Stomach (tissue), 9 donors: ENCODE results near the gene PODXL2. TPM values are rescaled to one million over a fixed set of nuclear protein-coding genes. Genes with fewer than 3 reads are reported as not detected.

Experiments
- DNase-seq, 2 donors: peaks; one replicate each; pipeline versions ENCODE4 v3.0.0 to v3.0.0-alpha.2; 2013 to 2019
- H3K27ac ChIP-seq, 5 donors: fragments of 200-600 bp in 4 of 5; sonication (generic) in 4 of 5; one replicate each; pipeline ENCODE4 v1.5.1; 2013 to 2019; ENCODE audit warnings: mild to moderate bottlenecking in 1 of 5, moderate library complexity in 1 of 5
- H3K27me3 ChIP-seq, 3 donors: fragments of 200-600 bp; sonication (generic); one replicate each; pipeline ENCODE4 v1.5.1; 2017 to 2019; ENCODE audit warnings: mixed run types in 1 of 3
- H3K36me3 ChIP-seq, 4 donors: fragments of 200-600 bp; sonication (generic); 1 replicate in 3 of 4; 2 replicates in 1 of 4; pipeline ENCODE4 v1.5.1; 2016 to 2019
- H3K4me1 ChIP-seq, 4 donors: fragments of 200-600 bp; sonication (generic); one replicate each; pipeline ENCODE4 v1.5.1; 2016 to 2019
- H3K4me3 ChIP-seq, 4 donors: fragments of 200-600 bp; sonication (generic) in 3 of 4; one replicate each; pipeline ENCODE4 v1.5.1; 2016 to 2019; ENCODE audit warnings: mild to moderate bottlenecking in 1 of 4
- H3K9me3 ChIP-seq, 4 donors: fragments of 200-600 bp; sonication (generic); one replicate each; pipeline ENCODE4 v1.5.1; 2016 to 2019
- EP300 ChIP-seq: sonication (generic); formaldehyde crosslinking; IDR thresholded peaks from one replicate; pipeline ENCODE4 v1.6.1; 2017; ENCODE audit warnings: antibody characterized with exemption
- POLR2A ChIP-seq, 4 donors: fragments of 450-650 bp; IDR thresholded peaks; one replicate each; pipeline ENCODE4 v1.6.1; 2016; ENCODE audit warnings: antibody characterized with exemption in 4 of 4, control low read depth in 2 of 4, mild to moderate bottlenecking in 1 of 4, moderate library complexity in 1 of 4
- POLR2AphosphoS5 ChIP-seq, 3 donors: sonication (generic); formaldehyde crosslinking; IDR thresholded peaks; one replicate each; pipeline ENCODE4 v1.6.1; 2016; ENCODE audit warnings: antibody characterized with exemption in 3 of 3
- WGBS, 5 donors: extraction: QIAGEN DNeasy Blood & Tissue Kit in 3 of 5; methylation state at CpG; one replicate each; pipeline versions ENCODE4 v1.1.5 to v1.1.7; 2013 to 2018; 5-methylcytosine and 5-hydroxymethylcytosine counted together
- intact Hi-C: fragments of 100-400 bp; cut with DNase I; formaldehyde crosslinking; loops from one replicate; pipeline ENCODE4 v1.15.1; 2023; ENCODE audit warnings: low total_unique reads
- polyA plus RNA-seq, 3 donors: library from polyadenylated mRNA; stranded (reverse); fragments of 200-250 nt; gene quantifications; one replicate each; pipeline ENCODE4 v1.2.3, GENCODE V29; 2013
- total RNA-seq, 5 donors: library from RNA; depleted of rRNA; stranded (reverse); fragments of >200 nt; gene quantifications; one replicate each; pipeline versions ENCODE4 v1.1.0 to v1.2.3, GENCODE V29; 2014 to 2016
- TF ChIP-seq, protein P1 (sequence below), 7 experiments: fragments of 450-650 bp in 4 of 7; fragments of 200-600 bp in 3 of 7; sonication (generic) in 3 of 7; IDR thresholded peaks; one replicate each; pipeline ENCODE4 v1.5.1; 2016 to 2019; ENCODE audit warnings: antibody characterized with exemption in 7 of 7, control low read depth in 2 of 7, mild to moderate bottlenecking in 1 of 7
- donor health status: healthy with polysubstance abuse.
- donor health status: Bipolar disorder and iron deficiency.
- donor health status: healthy.

Gene PODXL2
- total and polyA plus RNA-seq, 8 donors, result 5.3 to 50.9 (median 12.1) TPM

DNA sequence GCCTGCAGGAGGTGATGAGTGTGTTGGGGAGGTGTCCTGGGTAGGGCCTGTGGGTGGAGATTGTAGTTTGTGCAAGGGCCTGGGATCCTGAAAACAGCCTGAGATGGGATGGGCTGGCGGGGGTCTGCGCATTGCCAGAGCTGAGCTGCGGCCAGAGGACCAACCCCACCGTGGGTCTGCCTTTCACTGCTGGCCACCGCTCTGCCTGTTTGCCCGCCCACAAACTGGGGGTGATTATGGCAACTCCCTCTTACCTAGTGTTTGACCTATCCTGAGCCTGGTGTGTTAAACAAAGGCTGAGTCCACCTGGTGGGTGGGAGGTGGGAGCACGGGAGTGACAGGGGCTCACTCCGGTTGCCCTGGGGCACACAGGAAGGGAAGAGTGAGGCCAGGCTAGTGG lies 53.6 kb downstream of the PODXL2 start:
- Histone ChIP-seq H3K4me3 (no peak overlapping the region), H3K4me1 (peaks cover 0 to 10% (median 0%) of the 10 kb centered on the region in 4 donors), H3K27ac (no peak overlapping the region), H3K27me3 (no peaks in the 10 kb centered on the region), H3K36me3 (peaks cover 5 to 31% (median 31%) of the 10 kb centered on the region in 4 donors), H3K9me3 (no peaks in the 10 kb centered on the region)
- DNase-seq, result peak; percentile 2 to 20
- WGBS, 5 donors, result 66 to 79% (median 71%) methylated on average over 5 to 8 of the region's 8 CpGs
- intact Hi-C loops, result no loop called here
- TF ChIP-seq EP300, result no peak
- TF ChIP-seq, protein P1, sequence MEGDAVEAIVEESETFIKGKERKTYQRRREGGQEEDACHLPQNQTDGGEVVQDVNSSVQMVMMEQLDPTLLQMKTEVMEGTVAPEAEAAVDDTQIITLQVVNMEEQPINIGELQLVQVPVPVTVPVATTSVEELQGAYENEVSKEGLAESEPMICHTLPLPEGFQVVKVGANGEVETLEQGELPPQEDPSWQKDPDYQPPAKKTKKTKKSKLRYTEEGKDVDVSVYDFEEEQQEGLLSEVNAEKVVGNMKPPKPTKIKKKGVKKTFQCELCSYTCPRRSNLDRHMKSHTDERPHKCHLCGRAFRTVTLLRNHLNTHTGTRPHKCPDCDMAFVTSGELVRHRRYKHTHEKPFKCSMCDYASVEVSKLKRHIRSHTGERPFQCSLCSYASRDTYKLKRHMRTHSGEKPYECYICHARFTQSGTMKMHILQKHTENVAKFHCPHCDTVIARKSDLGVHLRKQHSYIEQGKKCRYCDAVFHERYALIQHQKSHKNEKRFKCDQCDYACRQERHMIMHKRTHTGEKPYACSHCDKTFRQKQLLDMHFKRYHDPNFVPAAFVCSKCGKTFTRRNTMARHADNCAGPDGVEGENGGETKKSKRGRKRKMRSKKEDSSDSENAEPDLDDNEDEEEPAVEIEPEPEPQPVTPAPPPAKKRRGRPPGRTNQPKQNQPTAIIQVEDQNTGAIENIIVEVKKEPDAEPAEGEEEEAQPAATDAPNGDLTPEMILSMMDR (IDR thresholded peaks at IDR 0.05), result no peak
- TF ChIP-seq POLR2AphosphoS5 (IDR thresholded peaks at IDR 0.05), result no peak
- no peak for TF ChIP-seq POLR2A (IDR thresholded peaks at IDR 0.05)

GRCh38 chr3:127684871-127685707 lies 56.1 kb downstream of the PODXL2 start:
- Histone ChIP-seq H3K27ac (no peak overlapping the region), H3K4me1 (peaks cover 0 to 32% (median 11%) of the 10 kb centered on the region in 4 donors), H3K36me3 (peaks cover 0 to 6% (median 5%) of the 10 kb centered on the region in 4 donors), H3K9me3 (no peaks in the 10 kb centered on the region), H3K27me3 (no peaks in the 10 kb centered on the region), H3K4me3 (no peak overlapping the region)
- TF ChIP-seq POLR2A (IDR thresholded peaks at IDR 0.05), result no peak
- TF ChIP-seq POLR2AphosphoS5 (IDR thresholded peaks at IDR 0.05), result no peak
- WGBS, 5 donors, result 73 to 79% (median 76%) methylated on average over 18 to 22 of the region's 22 CpGs
- no peak for DNase-seq
- intact Hi-C loops, result no loop called here

- no peaks in the 10 kb centered on the region for H3K36me3 ChIP-seq
- H3K9me3 ChIP-seq, result no peaks in the 10 kb centered on the region
- intact Hi-C loops, result no loop called here
- no peaks in the 10 kb centered on the region for H3K27me3 ChIP-seq
- TF ChIP-seq, protein P1 (IDR thresholded peaks at IDR 0.05), result no peak
- no peak for TF ChIP-seq POLR2AphosphoS5 (IDR thresholded peaks at IDR 0.05)
- TF ChIP-seq EP300, result no peak
- no peak for TF ChIP-seq POLR2A (IDR thresholded peaks at IDR 0.05)
- H3K4me1 ChIP-seq, result peaks cover 0 to 40% (median 15%) of the 10 kb centered on the region in 4 donors
- WGBS, 5 donors, result 73 to 81% (median 78%) methylated on average over 4 of the region's 4 CpGs
- no peak overlapping the region for H3K27ac ChIP-seq
- no peak for DNase-seq
- H3K4me3 ChIP-seq, result no peak overlapping the region
These were observed 56.9 kb downstream of the PODXL2 start for GRCh38 chr3:127685708-127686511.

- TF ChIP-seq POLR2A (IDR thresholded peaks at IDR 0.05) (no peak), EP300 (no peak), POLR2AphosphoS5 (IDR thresholded peaks at IDR 0.05) (no peak)
- TF ChIP-seq, protein P1 (IDR thresholded peaks at IDR 0.05), result no peak
These were observed 57.5 kb downstream of the PODXL2 start for GRCh38 chr3:127686512-127686894.

More at GRCh38 chr3:127686512-127686894, 57.5 kb downstream of the PODXL2 start:
- intact Hi-C loops, result no loop called here
- H3K27ac ChIP-seq, result no peak overlapping the region
- H3K4me1 ChIP-seq, result peaks cover 0 to 42% (median 15%) of the 10 kb centered on the region in 4 donors
- H3K4me3 ChIP-seq, result no peak overlapping the region
- no peaks in the 10 kb centered on the region for H3K9me3 ChIP-seq
- no peak for DNase-seq
- peaks cover 0 to 4% (median 0%) of the 10 kb centered on the region in 4 donors for H3K36me3 ChIP-seq
- no peaks in the 10 kb centered on the region for H3K27me3 ChIP-seq
